GM13976 (cell line): ENCODE measurements around the gene XCL2.
"Not testable (repeated sequence)": the region's sequence is repeated elsewhere in the genome, so short reads cannot be mapped to it uniquely, and the experiment has no call there.

Experiments
- DNase-seq: peaks from one replicate; pipeline ENCODE4 v3.0.0; 2012; ENCODE audit warnings: low spot score
- CTCF ChIP-seq: IDR thresholded peaks from 2 replicates; pipeline ENCODE4 v1.5.1; 2012; ENCODE audit warnings: borderline replicate concordance, mild to moderate bottlenecking; ENCODE audit not compliant: insufficient read depth; ENCODE audit errors: extremely low read depth, missing control alignments, control extremely low read depth
- in situ Hi-C: fragments of 300-500 bp; cut with MboI; formaldehyde crosslinking; loops from one replicate; pipeline ENCODE4 v1.12.0; 2022; ENCODE audit warnings: low sequenced_read_pairs, mixed read lengths, inconsistent platforms; ENCODE audit not compliant: unreplicated experiment

The XCL2 gene

GRCh38 chr1:168543840-168544498 lies at the start of gene XCL2:
Gene XCL2 (minus strand): TSS chr1:168543997. CDS start chr1:168543964, 33 bp downstream.
- DNase-seq, in situ Hi-C loops: not testable (repeated sequence)

- DNase-seq = no peak
- TF ChIP-seq CTCF = no peak
- in situ Hi-C loops = loop anchor here (25.0 kb wide), 1 partner anchor 254 kb away; no protein-coding TSS in a partner anchor
Measured at GRCh38 chr1:168591641-168592250, 47.9 kb upstream of the XCL2 start.

GRCh38 chr1:168591066-168591465 lies 47.3 kb upstream of the XCL2 start:
- in situ Hi-C loops = loop anchor here (25.0 kb wide), 1 partner anchor 254 kb away; no protein-coding TSS in a partner anchor
- TF ChIP-seq CTCF = no peak
- no peak for DNase-seq

- TF ChIP-seq CTCF = no peak
- in situ Hi-C loops = loop anchor here (25.0 kb wide), 1 partner anchor 252 kb away; no protein-coding TSS in a partner anchor
- DNase-seq = no peak
Measured at GRCh38 chr1:168589167-168589566, 45.4 kb upstream of the XCL2 start.

- no peak for TF ChIP-seq CTCF
- in situ Hi-C loops = loop anchor here (25.0 kb wide), 1 partner anchor 249 kb away; no protein-coding TSS in a partner anchor
- DNase-seq = no peak
Measured at GRCh38 chr1:168585937-168586336, 42.1 kb upstream of the XCL2 start.

GRCh38 chr1:168585191-168585590 lies 41.4 kb upstream of the XCL2 start:
- in situ Hi-C loops = loop anchor here (25.0 kb wide), 1 partner anchor 248 kb away; no protein-coding TSS in a partner anchor
- TF ChIP-seq CTCF = no peak
- no peak for DNase-seq

GRCh38 chr1:168583571-168583970 lies 39.8 kb upstream of the XCL2 start:
- TF ChIP-seq CTCF = no peak
- DNase-seq = no peak
- in situ Hi-C loops = loop anchor here (25.0 kb wide), 1 partner anchor 246 kb away; no protein-coding TSS in a partner anchor
